T follicular helper cell (primary cell): ENCODE measurements around the gene DSCAML1.

ENCODE experiments used
- DNase-seq: peaks from one replicate; pipeline ENCODE4 v3.0.0-alpha.2; 2020; ENCODE audit warnings: low read depth
- total RNA-seq, 2 experiments: gene quantifications; one replicate each; lab custom pipeline; 2026; lab: John Stamatoyannopoulos, UW

DSCAML1 gene
- total RNA-seq, result 0.30 to 0.84 reads per million in 2 experiments

- peak; percentile 13 for DNase-seq
Measured at GRCh38 chr11:117796872-117797529, at the start of gene DSCAML1. DSCAML1 (minus strand) TSS chr11:117797216; CDS start chr11:117797079, 137 bp downstream.

- DNase-seq, result peak; percentile 70
Measured at GRCh38 chr11:117843666-117844484, 46.9 kb upstream of the DSCAML1 start.

GRCh38 chr11:117842131-117842941 lies 45.3 kb upstream of the DSCAML1 start:
- no peak for DNase-seq

- no peak for DNase-seq
Measured at GRCh38 chr11:117841551-117842031, 44.6 kb upstream of the DSCAML1 start.

GRCh38 chr11:117840881-117841550 lies 44.0 kb upstream of the DSCAML1 start:
- DNase-seq, result no peak

GRCh38 chr11:117839936-117840813 lies 43.2 kb upstream of the DSCAML1 start:
- no peak for DNase-seq

GRCh38 chr11:117839380-117839881 lies 42.4 kb upstream of the DSCAML1 start:
- DNase-seq, result no peak

GRCh38 chr11:117838901-117839300 lies 41.9 kb upstream of the DSCAML1 start:
- DNase-seq, result no peak

GRCh38 chr11:117837791-117838190 lies 40.8 kb upstream of the DSCAML1 start:
- DNase-seq, result no peak

GRCh38 chr11:117837070-117837776 lies 40.2 kb upstream of the DSCAML1 start:
- DNase-seq, result no peak

GRCh38 chr11:117836077-117836960 lies 39.3 kb upstream of the DSCAML1 start:
- DNase-seq, result no peak

GRCh38 chr11:117835576-117835975 lies 38.6 kb upstream of the DSCAML1 start:
- no peak for DNase-seq

- no peak for DNase-seq
Measured at GRCh38 chr11:117834838-117835443, 37.9 kb upstream of the DSCAML1 start.

GRCh38 chr11:117834068-117834810 lies 37.2 kb upstream of the DSCAML1 start:
- DNase-seq, result no peak

GRCh38 chr11:117833401-117833891 lies 36.4 kb upstream of the DSCAML1 start:
- no peak for DNase-seq

- DNase-seq, result no peak
Measured at GRCh38 chr11:117832511-117832910, 35.5 kb upstream of the DSCAML1 start.

GRCh38 chr11:117831661-117832415 lies 34.8 kb upstream of the DSCAML1 start:
- DNase-seq, result no peak
